Measurements from ENCODE around the gene OR11G2.
"Not testable (repeated sequence)": the region's sequence is repeated elsewhere in the genome, so short reads cannot be mapped to it uniquely, and the experiment has no call there.

The OR11G2 gene, protein sequence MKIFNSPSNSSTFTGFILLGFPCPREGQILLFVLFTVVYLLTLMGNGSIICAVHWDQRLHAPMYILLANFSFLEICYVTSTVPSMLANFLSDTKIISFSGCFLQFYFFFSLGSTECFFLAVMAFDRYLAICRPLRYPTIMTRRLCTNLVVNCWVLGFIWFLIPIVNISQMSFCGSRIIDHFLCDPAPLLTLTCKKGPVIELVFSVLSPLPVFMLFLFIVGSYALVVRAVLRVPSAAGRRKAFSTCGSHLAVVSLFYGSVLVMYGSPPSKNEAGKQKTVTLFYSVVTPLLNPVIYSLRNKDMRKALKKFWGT

GRCh38 chr14:20190596-20190995, at the start of gene OR11G2:
OR11G2 (plus strand) TSS chr14:20190896; CDS start chr14:20197438, 6,542 bp downstream.
- DNase-seq (ENCODE audit: low spot score) = no peak

DNA sequence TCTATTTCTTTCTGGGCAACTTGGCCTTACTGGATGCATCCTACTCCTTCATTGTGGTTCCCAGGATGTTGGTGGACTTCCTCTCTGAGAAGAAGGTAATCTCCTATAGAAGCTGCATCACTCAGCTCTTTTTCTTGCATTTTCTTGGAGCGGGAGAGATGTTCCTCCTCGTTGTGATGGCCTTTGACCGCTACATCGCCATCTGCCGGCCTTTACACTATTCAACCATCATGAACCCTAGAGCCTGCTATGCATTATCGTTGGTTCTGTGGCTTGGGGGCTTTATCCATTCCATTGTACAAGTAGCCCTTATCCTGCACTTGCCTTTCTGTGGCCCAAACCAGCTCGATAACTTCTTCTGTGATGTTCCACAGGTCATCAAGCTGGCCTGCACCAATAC, 46.8 kb upstream of the OR11G2 start:
- no peak for DNase-seq (ENCODE audit: low spot score)

DNA sequence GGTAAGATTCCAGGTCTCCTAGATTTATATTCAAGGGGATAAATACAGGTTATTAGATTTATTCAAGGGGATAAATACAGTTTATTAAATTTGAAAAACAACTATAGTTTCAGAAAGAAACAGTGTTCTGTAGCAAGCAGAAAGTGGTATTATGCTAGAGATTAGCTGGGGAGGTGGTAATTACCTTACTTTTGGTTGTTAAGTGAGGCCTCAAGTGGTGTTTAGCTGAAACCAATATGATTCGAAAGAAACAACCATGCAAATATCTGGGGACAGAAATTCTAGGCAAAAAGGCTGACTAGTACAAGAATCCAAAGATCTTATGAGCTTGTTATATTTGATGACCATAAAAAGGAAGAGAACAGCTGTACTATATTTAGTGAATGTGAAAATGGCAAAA, 45.9 kb upstream of the OR11G2 start:
- no peak for DNase-seq (ENCODE audit: low spot score)

DNA sequence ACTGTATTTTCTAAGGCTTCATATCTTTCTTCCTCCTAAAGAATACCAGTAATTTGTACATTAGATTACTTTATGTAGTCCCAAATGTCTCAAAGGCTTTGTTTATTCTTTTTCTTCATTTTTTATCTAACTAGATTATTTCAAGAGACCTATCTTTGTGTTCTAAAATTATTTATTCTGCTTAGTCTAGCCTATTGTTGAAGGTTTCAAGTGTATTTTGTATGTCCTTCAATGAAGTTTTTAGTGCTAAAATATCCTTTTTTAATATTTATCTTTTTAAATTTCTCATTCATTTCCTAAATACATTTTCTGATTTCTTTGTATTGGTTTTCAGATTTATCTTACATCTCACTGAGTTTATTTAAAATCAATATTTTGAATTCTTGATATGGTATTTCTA, 26.2 kb upstream of the OR11G2 start:
- DNase-seq (ENCODE audit: low spot score) = no peak

DNA sequence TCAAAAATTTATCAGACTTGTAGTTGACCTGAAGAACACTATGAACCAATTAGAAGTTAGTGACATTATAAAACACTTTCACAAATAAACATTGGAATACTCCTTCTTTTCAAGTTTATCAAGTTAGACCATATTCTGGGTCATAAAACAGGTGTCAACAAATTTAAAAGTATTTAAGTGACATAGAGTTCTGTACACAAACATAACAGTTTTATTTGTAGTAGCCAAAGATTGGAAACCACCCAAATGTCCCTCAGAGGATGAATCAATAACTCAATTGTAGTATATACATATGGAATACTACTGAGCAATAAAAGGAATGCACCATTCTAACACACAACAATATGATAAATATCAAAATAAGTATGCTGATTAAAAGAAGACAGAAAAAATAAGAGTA, 23.6 kb upstream of the OR11G2 start:
- DNase-seq (ENCODE audit: low spot score) = no peak

DNA sequence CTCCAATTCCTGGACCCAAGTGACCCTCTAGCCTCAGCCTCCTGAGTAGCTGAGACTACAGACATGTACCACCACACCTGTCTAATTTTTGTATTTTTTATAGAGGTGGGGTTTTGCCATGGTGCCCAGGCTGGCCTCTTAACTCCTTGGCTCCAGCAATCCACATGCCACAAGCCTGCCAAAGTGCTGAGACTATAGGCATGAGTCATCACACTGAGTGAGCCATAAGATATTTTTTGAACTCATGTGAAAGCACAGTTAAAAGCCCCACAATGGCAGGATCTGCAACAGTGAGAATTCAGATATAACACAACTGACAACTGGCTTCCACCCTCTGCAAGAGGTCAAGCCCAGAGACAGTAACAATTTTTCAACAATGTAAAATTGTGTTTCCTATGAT, 20.8 kb upstream of the OR11G2 start:
- DNase-seq (ENCODE audit: low spot score) = not testable (repeated sequence)

- DNase-seq (ENCODE audit: low spot score) = not testable (repeated sequence)
These were observed 16.5 kb upstream of the OR11G2 start for GRCh38 chr14:20174205-20174604.

- DNase-seq (ENCODE audit: low spot score) = no peak
These were observed 14.4 kb upstream of the OR11G2 start for GRCh38 chr14:20176330-20176729.

GRCh38 chr14:20177433-20177974, 13.2 kb upstream of the OR11G2 start:
- no peak for DNase-seq (ENCODE audit: low spot score)

DNA sequence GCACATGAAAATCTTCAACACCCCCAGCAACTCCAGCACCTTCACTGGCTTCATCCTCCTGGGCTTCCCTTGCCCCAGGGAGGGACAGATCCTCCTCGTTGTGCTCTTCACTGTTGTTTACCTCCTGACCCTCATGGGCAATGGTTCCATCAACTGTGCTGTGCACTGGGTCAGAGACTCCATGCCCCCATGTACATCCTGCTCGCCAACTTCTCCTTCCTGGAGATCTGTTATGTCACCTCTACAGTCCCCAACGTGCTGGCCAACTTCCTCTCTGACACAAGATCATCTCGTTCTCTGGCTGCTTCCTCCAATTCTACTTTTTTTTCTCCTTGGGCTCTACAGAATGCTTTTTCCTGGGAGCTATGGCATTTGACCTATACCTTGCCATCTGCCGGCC, 11.5 kb upstream of the OR11G2 start:
- DNase-seq (ENCODE audit: low spot score) = no peak

GRCh38 chr14:20179880-20180279, 10.8 kb upstream of the OR11G2 start:
- no peak for DNase-seq (ENCODE audit: low spot score)

- DNase-seq (ENCODE audit: low spot score) = no peak
These were observed 10.2 kb upstream of the OR11G2 start for GRCh38 chr14:20180486-20180885.

DNA sequence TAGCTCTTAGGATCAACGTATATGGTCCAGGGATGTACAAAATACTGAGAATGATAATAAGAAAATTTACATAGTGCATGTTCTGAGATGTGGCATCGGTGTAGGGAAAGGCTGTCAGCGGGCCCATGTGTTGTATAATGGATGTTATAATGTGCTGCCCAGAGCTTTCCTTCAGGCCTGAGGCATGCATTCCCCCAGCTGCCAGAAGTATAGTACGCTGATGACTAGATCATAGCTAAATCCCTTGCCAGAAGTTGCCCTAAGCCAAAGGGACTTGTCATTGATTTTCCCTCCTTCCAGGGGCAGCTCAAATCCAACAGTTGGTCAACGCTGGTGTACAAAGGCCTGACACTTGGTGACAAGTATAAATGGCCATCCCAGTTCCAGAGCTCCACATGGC, 6.5 kb upstream of the OR11G2 start:
- DNase-seq (ENCODE audit: low spot score) = no peak

DNA sequence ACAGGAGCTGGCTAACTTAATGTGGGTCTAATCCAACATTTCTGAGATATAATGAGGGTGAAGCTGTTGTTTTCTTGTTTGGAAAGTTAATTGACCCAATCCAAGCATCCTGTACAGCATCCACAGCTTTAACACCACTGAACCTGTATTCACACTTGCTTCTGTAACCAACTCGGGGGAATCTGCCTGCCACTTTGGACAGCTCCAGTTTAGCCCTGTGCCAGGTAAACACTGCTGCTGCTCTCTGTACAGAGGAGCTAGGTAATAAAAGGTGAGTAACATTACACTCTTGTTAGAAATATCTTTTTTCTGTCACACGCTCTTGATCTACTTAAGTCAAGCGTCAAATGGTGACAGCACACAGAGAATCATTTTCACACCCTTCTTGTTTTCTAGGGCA, 700 bp downstream of the OR11G2 start:
- no peak for DNase-seq (ENCODE audit: low spot score)

- no peak for DNase-seq (ENCODE audit: low spot score)
These were observed 3.4 kb downstream of the OR11G2 start for GRCh38 chr14:20194101-20194500.

DNA sequence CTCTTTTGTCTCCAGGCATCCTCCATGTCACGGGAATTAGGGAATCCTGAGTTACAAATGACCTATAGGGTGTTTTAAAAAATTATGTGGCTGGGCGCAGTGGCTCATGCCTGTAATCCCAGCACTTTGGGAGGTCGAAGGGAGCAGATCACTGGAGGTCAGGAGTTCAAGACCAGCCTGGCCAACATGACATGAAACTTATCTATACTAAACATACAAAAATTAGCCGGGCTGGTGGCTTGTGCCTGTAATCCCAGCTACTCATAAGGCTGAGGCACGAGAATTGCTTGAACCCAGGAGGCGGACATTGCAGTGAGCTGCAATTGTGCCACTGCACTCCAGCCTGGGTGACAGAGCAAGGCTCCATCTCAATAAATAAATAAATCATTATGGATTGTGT, 4.5 kb downstream of the OR11G2 start:
- DNase-seq (ENCODE audit: low spot score) = not testable (repeated sequence)

GRCh38 chr14:20195911-20196310, 5.2 kb downstream of the OR11G2 start:
- DNase-seq (ENCODE audit: low spot score) = no peak

DNA sequence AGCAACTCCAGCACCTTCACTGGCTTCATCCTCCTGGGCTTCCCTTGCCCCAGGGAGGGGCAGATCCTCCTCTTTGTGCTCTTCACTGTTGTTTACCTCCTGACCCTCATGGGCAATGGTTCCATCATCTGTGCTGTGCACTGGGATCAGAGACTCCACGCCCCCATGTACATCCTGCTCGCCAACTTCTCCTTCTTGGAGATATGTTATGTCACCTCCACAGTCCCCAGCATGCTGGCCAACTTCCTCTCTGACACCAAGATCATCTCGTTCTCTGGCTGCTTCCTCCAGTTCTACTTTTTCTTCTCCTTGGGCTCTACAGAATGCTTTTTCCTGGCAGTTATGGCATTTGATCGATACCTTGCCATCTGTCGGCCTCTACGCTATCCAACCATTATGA, 6.8 kb downstream of the OR11G2 start:
- DNase-seq (ENCODE audit: low spot score) = no peak

DNA sequence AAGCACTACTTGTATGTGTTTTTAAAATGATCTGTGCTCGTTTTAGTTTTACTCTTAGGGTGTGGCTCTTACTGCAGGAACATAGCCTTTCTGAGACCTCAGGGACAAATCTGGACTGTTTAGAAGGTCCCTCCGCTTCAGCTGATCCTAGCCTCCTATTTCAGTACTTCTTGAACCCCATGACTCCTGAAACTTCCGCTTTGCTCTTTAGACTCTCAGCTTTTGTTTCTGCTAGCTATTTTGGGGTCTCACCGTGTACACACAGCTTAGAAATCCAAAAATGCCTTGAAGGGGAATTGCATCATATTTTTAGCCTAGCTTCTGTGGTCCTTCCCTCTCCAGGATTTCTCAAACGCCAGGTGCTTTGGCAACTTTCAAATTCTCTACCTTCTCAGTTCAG, 8.3 kb downstream of the OR11G2 start:
- no peak for DNase-seq (ENCODE audit: low spot score)

DNA sequence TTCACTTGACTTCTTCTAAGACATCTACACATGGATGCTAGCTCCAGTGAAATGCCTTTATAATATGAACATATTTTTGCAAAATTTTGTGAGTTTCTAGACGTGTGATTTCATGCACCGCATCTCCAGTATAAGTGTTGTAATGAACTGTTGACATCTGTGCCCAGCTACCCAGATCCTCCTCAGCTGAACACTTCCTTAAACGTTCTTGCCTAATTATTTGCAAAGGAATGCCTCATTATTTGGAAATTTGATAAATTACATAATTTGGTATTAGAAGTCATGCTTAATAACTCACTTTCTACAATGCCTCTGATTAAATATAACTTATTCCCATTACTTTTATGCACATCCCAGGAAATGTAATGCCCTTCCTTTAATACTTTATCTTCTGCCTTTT, 14.0 kb downstream of the OR11G2 start:
- DNase-seq (ENCODE audit: low spot score) = no peak

GRCh38 chr14:20209595-20209994, 18.9 kb downstream of the OR11G2 start:
- DNase-seq (ENCODE audit: low spot score) = no peak

DNA sequence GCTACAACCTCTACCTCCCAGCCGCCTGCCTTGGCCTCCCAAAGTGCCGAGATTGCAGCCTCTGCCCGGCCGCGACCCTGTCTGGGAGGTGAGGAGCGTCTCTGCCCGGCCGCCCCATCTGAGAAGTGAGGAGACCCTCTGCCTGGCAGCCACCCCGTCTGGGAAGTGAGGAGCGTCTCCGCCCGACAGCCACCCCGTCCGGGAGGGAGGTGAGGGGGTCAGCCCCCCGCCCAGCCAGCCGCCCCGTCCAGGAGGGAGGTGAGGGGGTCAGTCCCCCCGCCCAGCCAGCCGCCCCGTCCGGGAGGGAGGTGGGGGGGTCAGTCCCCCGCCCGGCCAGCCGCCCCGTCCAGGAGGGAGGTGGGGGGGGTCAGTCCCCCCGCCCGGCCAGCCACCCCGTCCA, 21.7 kb downstream of the OR11G2 start:
- not testable (repeated sequence) for DNase-seq (ENCODE audit: low spot score)

DNA sequence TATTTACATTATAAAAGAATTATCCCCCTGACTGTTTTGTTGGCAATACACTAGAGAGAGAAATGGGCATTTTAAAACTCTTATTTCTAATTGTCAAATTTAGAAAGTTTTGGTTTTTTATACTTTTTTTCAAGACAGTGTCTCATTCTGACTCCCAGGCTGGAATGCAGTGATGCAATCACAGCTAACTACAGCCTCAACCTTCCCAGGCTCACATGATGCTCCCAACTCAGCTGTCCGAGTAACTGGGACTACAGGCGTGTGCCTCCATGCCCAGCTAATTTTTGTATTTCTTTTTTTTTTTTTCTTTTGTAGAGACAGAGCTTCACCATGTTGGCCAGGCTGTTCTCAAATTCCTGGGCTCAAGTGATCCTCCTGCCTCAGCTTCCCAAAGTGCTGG, 24.5 kb downstream of the OR11G2 start:
- no peak for DNase-seq (ENCODE audit: low spot score)

GRCh38 chr14:20219033-20219432, 28.3 kb downstream of the OR11G2 start:
- no peak for DNase-seq (ENCODE audit: low spot score)

Measured in CD4-positive, alpha-beta T cell treated with Interleukin-6 at 100 ng/mL for 8 hours (primary cell).